RKO (cell line): ENCODE data around the gene FLNC.

Source experiments
- DNase-seq: peaks from one replicate; pipeline ENCODE4 v3.0.0-alpha.2; 2016; ENCODE audit warnings: low spot score

Gene FLNC

DNA sequence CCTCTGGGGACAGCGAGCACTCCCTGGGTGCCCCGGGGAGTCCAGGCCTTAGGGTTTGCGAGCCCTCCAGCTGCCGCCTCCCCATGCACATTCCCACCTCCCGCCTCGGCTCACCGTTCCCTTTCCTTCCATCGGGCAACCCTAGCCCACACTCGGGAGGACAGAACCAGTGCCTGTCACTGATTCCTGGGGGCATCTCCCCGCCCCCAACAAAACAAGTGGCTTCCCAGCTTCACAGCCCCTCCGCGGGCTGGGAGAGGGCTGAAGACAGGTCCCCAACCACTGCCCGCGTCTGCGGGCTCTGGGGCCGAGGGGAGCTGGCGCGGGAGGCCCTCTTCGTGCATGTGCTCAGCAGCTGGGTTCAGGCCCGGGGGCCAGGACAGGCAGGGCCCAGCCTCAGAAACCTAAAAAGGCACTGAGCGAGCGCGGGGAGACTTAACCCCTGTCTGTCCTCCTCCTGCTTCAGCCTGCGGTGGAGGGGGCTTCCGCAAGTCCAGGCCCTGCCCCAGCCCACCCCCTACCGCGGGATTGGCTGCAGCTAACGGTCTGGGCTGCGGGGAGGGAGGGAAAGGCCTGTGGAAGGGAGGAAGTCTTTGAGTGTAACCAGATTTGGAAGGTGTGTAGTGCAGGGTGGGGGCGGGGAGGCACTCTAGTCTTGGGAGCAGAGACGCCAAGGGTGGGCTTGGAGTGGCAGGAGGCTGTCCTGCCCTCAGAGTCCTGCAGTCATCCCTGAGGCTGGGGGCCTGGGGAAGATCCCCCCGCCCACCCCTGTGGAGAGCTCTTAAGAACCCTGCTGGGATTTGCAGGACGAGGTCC lies 1.2 kb downstream of the FLNC start:
- no peak for DNase-seq

DNA sequence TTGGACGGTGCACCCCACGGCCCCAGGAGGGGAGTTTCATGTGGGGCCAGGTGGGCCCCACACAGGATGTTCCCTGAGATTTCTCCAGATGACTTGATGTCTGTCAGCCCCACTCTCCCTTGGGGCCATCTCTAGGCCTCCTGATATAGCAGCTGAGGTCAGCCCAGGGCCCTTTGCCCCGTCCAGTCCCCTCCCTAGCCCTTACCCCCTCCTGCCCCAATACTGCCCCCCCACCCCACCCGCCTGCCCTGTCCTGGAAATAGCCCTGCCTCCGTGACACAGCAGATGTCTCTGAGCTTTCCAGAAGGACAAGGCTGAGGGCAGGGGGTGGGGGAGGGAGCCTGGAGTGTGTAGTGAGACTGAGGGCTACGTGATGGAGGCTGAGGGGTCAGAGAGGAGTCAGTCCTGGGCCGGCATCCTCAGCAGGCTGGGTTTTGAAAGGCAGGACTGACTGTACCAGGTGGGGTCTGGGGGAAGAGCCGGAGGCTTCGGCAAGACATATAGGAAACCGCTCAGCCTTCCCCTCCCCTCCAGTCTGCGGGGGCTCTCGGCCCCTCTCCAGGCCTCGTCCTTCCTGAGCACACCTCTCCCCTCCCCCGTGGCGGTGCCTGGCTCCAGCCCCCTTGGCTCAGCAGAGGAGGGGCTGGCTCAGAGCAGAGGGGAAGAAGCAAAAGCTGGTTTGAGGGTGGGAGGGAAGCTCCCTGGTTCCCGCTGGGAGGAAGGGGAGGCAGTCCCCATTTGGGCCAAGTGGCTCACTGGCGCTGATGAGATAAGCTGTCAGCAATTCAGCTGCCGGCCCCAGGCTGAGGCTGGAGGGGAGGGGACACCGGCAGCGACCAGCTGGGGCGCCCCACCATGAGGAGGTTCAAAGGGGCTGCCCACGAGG lies 2.0 kb downstream of the FLNC start:
- DNase-seq: no peak

DNA sequence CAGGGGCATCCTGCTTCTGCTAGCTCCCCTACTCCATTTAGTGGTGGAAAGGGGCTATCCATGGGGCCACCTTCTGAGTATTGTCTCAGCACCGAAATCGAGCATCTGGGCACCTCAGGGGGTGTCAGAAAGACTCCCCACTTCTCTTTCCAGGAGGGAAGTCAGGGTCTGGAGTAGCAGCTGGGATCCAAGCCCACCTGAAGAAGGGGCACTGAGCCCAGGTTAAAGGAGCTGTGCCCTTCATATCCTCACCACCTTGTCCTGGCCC lies 2.6 kb downstream of the FLNC start:
- no peak for DNase-seq

DNA sequence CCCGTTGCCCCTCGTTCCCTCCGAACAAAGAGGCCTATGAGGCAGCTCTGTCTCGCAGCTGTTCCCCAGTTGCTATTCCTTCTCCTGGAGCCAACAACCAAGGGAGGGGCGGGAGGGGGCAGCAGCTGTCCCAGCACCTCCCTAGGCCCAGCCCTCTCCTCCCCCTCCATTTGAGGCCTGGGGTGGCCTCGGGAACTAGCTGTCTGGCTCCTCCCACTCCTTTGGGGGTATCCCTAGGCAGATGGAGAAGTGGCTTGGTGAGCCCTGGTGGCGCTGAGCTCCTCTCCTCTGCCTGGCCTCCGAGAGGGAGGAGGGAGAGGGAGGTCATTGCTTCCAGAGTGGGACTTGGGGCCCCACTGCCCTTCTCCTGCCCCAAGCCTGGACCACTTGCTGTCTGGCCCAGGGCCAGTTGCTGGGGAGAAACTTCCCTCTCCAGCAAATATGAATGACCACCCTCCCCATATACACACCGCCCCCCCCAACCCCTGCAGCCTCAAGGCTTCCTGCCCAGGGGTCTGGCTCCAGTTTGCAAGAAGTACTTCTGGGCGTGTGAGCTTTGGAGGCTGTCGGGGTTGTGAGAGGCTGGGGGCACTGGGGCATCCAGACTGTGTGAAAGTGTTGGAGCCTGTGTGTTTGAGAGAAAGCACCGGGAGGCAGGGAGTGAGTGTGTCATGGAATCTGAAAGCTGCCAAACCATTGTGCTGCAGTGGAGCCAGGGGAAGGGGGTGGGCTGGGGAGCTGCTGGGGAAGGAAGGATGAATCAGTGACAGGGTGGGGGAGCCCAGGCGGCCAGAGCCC lies 3.1 kb downstream of the FLNC start:
- DNase-seq: no peak

DNA sequence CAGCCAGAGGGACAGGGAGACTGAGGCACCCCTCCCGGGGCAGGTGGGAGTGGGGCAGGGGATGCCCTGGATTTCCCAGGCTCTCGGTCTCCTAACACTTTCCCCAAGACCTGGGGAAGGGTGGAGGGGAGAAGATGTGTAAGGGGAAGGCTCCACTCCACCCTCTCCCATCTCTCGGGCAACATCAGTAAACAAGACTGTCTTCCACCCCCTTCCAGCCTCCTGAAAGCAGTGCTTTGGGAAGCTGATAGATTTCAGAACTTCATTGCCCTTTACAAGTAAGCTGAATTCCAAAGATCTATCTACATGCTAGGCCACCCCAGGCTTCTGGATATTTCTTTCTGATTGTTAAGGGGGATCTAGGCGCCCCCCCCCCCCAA lies 3.7 kb downstream of the FLNC start:
- DNase-seq: no peak

DNA sequence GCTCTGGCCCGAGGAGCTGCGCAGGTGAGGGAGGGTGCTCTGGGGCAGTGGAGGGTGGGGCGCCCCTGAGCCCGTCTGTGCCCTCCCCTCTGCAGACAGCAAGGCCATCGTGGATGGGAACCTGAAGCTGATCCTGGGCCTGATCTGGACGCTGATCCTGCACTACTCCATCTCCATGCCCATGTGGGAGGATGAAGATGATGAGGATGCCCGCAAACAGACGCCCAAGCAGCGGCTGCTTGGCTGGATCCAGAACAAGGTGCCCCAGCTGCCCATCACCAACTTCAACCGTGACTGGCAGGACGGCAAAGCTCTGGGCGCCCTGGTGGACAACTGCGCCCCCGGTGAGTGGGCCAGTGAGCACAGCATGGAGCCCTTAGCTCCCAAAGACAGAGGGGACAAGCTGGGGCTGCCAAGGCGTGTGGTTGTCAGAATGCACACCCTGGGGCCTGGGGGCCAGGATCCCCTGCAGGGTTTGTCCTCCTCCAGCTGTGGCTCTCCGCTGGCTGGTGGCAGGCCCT lies 5.1 kb downstream of the FLNC start:
- DNase-seq: no peak

DNA sequence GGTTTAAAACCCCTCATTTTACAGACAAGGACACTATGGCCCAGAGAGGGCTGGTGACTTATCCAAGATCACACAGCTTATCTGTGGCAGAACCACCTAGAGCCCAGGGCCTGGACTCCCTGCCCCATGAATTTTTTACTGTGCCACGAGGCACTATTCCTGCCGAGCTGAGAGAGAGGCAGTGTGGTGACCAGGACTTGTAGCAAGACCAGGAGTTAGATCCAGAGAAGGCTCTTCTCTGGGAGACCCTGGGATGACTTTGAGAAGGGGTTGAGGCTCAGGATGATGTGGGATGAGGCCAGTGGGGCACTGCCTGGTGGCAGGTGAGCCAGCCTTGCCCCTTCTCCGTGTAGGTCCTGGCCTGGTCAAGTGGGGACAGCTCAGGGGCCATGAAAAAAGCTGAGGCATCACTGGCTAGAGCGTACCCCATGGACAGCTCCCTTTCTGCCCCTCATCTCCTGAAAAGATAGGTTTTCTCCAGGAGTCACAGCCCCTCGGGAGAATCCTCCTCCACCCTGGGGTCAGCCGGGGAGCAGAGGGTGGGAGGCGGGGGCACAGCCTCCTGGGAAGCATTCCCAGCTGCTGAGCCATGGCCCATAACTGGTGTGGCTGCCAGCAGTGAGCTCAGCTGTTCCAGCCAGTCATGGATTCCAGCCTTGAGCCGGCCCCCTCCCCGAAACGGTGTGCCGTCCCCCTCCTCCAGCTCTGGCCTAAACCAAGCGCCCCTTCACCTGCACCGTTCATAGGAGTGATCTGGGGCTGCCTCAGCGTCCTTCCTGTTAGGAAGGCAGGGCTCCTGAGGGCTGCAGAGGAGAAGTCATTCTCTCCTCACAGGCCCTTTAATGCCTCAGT lies 5.8 kb downstream of the FLNC start:
- DNase-seq: no peak

DNA sequence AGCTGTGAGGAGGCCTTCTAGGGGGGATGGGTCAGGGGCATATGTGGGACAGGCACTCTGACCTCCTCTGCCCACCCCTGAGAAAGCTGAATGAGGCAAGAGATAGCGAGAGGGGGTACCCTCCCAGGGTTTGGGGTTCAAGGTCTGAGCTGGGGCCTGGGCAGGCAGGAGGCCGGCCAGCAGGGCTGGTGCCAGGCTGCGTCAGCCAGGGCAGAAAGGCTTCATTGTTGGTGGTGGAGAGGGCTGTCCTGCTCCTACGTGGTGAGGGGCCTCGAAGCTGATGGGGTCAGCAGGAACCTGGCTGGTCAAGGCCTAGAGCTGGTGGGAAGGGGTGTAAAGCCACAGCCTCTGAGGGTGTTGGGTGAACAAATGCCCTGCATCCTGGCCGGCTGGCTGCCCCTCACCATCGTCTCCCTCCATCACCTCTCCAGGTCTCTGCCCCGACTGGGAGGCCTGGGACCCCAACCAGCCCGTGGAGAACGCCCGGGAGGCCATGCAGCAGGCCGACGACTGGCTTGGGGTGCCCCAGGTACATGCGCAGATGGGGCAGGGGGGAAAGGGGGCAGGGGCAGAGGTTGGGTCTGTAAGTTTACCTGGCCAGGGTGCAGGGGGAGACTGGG lies 6.6 kb downstream of the FLNC start:
- DNase-seq: no peak

DNA sequence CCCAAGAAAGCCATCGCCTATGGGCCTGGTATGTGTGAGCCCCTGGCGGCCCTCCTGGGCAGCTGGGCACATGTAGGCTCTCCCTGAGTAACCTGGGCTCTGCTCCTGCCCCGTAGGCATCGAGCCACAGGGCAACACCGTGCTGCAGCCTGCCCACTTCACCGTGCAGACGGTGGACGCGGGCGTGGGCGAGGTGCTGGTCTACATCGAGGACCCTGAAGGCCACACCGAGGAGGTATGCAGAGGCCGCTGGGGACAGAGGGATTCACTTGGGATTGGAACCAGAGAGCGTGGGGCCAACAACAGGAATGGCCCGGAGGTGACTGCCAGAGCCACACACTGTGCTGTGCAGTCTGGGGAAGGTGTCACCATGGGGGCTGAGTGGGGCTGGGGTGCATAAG lies 7.3 kb downstream of the FLNC start:
- DNase-seq: no peak

DNA sequence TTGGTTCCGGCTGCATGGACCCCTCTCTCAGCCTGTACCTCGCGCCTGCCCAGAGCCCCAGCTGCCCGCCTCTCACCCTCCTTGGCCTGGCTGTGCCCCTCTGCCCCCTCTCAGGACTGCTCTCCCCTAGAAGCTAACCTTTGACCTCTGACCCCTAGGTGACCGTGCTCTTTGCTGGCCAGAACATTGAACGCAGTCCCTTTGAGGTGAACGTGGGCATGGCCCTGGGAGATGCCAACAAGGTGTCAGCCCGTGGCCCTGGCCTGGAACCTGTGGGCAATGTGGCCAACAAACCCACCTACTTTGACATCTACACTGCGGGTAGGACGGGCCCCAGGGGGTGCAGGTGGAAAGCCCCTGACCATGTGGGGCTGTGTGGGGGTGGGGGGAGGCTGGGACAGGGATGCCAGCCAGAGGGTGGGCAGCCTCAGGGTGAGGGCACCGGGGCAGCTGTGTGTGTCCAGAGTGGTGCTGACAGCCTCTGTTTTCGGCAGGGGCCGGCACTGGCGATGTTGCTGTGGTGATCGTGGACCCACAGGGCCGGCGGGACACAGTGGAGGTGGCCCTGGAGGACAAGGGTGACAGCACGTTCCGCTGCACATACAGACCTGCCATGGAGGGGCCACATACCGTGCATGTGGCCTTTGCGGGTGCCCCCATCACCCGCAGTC lies 8.0 kb downstream of the FLNC start:
- no peak for DNase-seq

DNA sequence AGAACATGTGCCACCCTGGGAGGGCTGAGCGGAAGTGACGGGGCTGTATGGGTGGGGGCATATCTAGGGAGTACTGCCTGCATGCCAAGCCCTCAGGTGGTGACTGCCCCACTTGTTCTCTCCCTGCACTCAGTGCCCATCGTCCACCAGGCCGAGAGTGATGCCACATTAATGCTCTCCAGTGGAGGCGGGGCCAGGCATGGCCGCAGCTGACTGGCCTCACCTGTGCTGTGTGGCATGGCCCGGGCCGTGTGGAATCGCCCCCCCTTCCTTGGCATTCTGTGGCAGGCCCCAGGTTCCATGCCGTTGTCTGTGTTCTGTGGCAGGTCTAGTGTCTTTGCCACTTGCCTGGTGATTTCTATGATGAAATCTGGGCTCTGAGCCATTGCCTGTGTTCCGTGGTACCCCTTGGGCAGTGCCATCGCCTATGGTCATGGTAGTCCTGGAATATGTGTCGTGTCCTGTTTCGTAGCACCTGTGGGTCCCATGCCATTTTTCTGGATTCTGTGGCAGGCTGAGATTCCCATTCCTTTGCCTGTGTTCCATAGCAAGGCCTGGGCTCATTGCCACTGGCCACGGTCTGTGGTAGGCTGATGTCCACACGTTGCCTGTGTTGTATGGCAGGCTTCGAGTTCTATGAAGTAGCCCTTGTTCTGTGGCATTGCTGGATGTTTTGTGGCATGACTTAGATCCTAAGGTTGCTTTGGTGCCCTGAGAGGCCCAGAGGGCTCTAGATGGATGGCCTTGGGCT lies 8.9 kb downstream of the FLNC start:
- DNase-seq: no peak

DNA sequence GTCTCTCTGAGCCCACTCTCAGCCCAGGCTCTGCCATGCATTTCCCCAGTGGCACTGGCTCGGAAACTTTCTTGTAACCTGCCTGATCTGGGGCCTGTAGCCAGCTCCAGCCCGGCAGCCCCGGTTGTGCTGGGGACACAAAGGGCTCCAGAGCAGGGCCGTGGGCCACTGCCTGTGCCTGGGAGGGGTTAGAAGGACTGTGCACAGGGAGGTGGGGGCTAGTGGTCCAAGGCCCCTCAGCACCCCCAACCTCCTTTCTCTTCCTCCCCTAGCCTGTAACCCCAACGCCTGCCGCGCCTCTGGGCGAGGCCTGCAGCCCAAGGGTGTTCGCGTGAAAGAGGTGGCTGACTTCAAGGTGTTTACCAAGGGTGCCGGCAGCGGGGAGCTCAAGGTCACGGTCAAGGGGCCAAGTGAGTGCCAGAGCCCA lies 9.6 kb downstream of the FLNC start:
- DNase-seq: no peak

DNA sequence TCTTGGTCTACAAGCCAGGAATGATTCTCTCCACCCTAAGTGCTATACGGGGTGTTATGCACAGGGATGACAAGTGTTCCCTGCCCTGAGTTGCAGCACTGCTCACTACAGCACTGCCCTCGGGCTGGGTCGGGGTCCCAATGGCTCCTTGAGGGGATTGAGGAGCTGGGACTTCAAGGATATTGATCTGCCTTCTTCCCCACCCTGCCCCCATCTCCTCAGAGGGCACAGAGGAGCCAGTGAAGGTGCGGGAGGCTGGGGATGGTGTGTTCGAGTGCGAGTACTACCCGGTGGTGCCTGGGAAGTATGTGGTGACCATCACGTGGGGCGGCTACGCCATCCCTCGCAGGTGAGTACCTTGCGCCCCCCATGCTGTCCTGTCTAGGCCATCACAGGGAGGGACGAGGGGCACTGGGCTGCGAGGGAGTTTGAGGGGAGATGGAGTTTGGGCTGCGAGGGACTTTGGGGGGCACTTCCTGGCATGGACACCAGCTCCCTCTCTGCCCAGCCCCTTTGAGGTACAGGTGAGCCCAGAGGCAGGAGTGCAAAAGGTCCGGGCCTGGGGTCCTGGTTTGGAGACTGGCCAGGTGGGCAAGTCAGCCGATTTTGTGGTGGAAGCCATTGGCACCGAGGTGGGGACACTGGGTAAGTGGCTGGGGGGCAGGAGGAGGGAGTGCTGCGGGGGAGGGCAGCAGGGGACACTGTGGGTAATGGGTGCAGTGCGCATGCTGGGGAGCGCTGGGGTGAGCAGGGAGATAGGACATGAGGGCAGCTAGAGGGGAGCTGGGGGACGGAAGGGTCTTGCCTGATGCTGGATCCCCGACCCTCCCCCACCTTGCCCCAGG lies 10.3 kb downstream of the FLNC start:
- DNase-seq: no peak

DNA sequence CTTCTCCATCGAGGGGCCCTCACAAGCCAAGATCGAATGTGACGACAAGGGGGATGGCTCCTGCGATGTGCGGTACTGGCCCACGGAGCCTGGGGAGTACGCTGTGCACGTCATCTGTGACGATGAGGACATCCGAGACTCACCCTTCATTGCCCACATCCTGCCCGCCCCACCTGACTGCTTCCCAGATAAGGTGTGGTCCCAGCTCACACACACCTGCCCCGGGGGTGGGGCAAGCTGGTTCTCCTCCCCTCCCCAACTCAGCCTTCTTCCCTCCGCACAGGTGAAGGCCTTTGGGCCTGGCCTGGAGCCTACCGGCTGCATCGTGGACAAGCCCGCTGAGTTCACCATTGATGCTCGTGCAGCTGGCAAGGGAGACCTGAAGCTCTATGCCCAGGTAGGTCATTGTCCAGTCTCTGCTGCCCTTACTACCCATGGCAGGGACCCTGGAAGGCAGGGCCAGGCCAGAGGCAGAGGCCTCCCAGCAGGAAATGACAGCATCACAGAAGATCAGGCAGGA lies 11.0 kb downstream of the FLNC start:
- no peak for DNase-seq

DNA sequence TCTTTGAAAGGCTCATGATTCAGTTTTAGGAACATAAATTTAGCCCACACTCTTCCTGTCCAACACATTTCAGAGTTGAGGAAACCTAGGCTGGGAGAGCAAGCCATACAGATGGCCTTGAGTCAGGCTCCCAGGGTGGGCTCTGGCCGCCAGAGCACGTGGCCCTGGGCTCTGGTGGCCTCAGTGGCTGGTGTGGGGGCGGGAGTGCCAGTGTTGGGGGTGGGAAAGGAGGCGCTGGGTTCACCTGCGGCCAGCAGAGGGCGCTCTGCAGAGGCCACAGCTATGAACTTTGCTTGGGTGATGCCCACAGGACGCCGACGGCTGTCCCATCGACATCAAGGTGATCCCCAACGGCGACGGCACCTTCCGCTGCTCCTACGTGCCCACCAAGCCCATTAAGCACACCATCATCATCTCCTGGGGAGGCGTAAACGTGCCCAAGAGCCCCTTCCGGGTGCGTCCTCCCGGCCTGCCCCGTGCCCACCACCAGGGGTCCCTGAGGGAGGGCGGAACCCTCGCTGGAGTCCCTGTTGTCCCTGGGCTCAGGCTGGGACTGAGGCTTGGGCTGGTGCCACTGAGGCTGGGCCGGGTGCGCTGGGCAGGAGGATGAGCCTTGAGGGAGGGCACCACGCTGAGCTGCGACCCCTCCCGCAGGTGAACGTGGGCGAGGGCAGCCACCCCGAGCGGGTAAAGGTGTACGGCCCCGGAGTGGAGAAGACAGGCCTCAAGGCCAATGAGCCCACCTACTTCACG lies 11.9 kb downstream of the FLNC start:
- DNase-seq: no peak

DNA sequence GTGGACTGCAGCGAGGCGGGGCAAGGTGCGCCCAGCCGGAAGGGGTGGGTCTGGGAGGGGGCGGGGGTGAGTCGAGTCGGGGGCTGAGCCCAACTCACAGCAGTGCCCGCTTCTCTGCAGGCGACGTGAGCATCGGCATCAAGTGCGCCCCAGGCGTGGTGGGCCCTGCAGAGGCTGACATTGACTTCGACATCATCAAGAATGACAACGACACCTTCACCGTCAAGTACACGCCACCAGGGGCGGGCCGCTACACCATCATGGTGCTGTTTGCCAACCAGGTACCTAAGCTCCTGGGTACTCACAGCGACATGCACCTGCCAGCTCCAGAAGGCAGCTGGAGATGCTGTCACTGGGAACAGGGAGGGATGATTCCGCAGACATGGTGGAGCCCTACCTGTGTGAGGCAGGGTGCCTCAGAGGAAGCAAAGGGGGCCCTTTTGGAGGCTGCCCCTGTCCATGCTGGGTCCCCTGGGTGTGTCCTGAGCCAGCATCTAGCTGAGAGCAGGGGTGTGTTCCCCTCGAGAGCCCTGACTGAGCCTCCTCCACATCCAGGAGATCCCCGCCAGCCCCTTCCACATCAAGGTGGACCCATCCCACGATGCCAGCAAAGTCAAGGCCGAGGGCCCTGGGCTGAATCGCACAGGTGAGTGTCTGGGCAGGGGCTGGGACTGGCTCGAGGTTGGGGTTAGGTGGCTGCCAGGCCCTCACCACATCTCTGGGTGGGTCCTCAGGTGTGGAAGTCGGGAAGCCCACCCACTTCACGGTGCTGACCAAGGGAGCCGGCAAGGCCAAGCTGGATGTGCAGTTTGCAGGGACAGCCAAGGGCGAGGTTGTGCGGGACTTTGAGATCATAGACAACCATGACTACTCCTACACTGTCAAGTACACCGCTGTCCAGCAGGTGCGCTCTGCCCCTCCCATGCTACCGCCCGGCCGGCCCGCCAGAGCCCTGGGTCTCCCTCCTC lies 12.8 kb downstream of the FLNC start:
- no peak for DNase-seq
